Activated CD4-positive, alpha-beta T cell treated with anti-CD3 and anti-CD28 coated beads, Interleukin-2, amount 10 ng/mL, durations not matched to agents 7 days and 5 days (primary cell): Measurements from ENCODE around the gene RIN2. TPM values are rescaled to one million over a fixed set of nuclear protein-coding genes. Genes with fewer than 3 reads are reported as not detected.

Experiments used
- CTCF ChIA-PET: fragments of 350-600 bp; sonication (Branson Sonifier 250); formaldehyde crosslinking; loops from one replicate; lab custom pipeline; 2021; ENCODE audit warnings: antibody characterized with exemption; lab: Charles Lee
- POLR2A ChIA-PET: fragments of 350-600 bp; sonication (Branson Sonifier 250); formaldehyde crosslinking; loops from one replicate; lab custom pipeline; 2021; ENCODE audit warnings: antibody characterized with exemption; lab: Charles Lee
- DNase-seq: peaks from one replicate; pipeline ENCODE4 v3.0.0-alpha.2; 2020
- H3K27ac Mint-ChIP-seq: one replicate; pipeline ENCODE4 v1.8.0; 2021; ENCODE audit warnings: mild to moderate bottlenecking, moderate library complexity, mixed read lengths
- H3K27me3 Mint-ChIP-seq: one replicate; pipeline ENCODE4 v1.8.0; 2021; ENCODE audit warnings: mixed read lengths
- H3K36me3 Mint-ChIP-seq: one replicate; pipeline ENCODE4 v1.8.0; 2021; ENCODE audit warnings: low read depth, mixed read lengths
- H3K4me1 Mint-ChIP-seq: one replicate; pipeline ENCODE4 v1.8.0; 2021; ENCODE audit warnings: mixed read lengths
- H3K4me3 Mint-ChIP-seq: one replicate; pipeline ENCODE4 v1.8.0; 2021; ENCODE audit warnings: mild to moderate bottlenecking, moderate library complexity, mixed read lengths
- H3K9me3 Mint-ChIP-seq: one replicate; pipeline ENCODE4 v1.8.0; 2021; ENCODE audit warnings: mixed read lengths
- total RNA-seq, 2 experiments: library from RNA; stranded (reverse); gene quantifications; one replicate each; pipeline ENCODE4 v1.2.3, GENCODE V29; 2021

RIN2 gene
- total RNA-seq, 2 experiments from 2014 or later, result not detected

- ChIA-PET CTCF (no interaction called here), POLR2A (no interaction called here)
- Mint-ChIP-seq H3K4me1 (peaks cover 6% of the 10 kb centered on the region), H3K4me3 (no peak overlapping the region), H3K27me3 (peaks cover 56% of the 10 kb centered on the region), H3K36me3 (no peaks in the 10 kb centered on the region), H3K27ac (no peak overlapping the region), H3K9me3 (no peaks in the 10 kb centered on the region)
- DNase-seq, result no peak
Observed at GRCh38 chr20:19758501-19759331, 658 bp downstream of the RIN2 start.

- Mint-ChIP-seq H3K4me3 (no peak overlapping the region), H3K27ac (no peak overlapping the region), H3K9me3 (no peaks in the 10 kb centered on the region), H3K36me3 (no peaks in the 10 kb centered on the region), H3K4me1 (peaks cover 6% of the 10 kb centered on the region), H3K27me3 (peaks cover 56% of the 10 kb centered on the region)
- no peak for DNase-seq
- ChIA-PET CTCF (no interaction called here), POLR2A (no interaction called here)
Observed at GRCh38 chr20:19760371-19760721, 2.3 kb downstream of the RIN2 start.

GRCh38 chr20:19761326-19761725, 3.3 kb downstream of the RIN2 start:
- ChIA-PET CTCF (interaction anchor here (1.3 kb wide), 1 partner anchor 51 kb away, joined by 4 read pairs; no protein-coding TSS in a partner anchor), POLR2A (no interaction called here)
- Mint-ChIP-seq H3K4me3 (no peak overlapping the region), H3K36me3 (no peaks in the 10 kb centered on the region), H3K27ac (no peak overlapping the region), H3K4me1 (peaks cover 6% of the 10 kb centered on the region), H3K9me3 (no peaks in the 10 kb centered on the region), H3K27me3 (peaks cover 50% of the 10 kb centered on the region)
- no peak for DNase-seq

GRCh38 chr20:19761841-19762240, 3.8 kb downstream of the RIN2 start:
- DNase-seq, result no peak
- H3K27me3 Mint-ChIP-seq, result peaks cover 45% of the 10 kb centered on the region
- H3K9me3 Mint-ChIP-seq, result no peaks in the 10 kb centered on the region
- peaks cover 6% of the 10 kb centered on the region for H3K4me1 Mint-ChIP-seq
- POLR2A ChIA-PET, result no interaction called here
- H3K36me3 Mint-ChIP-seq, result no peaks in the 10 kb centered on the region
- no peak overlapping the region for H3K4me3 Mint-ChIP-seq
- CTCF ChIA-PET, result interaction anchor here (1.3 kb wide), 1 partner anchor 50 kb away, joined by 4 read pairs; no protein-coding TSS in a partner anchor
- H3K27ac Mint-ChIP-seq, result no peak overlapping the region

GRCh38 chr20:19764207-19764606, 6.1 kb downstream of the RIN2 start:
- Mint-ChIP-seq H3K4me1 (no peaks in the 10 kb centered on the region), H3K27ac (no peak overlapping the region), H3K9me3 (no peaks in the 10 kb centered on the region), H3K27me3 (peaks cover 31% of the 10 kb centered on the region), H3K36me3 (no peaks in the 10 kb centered on the region), H3K4me3 (no peak overlapping the region)
- ChIA-PET CTCF (no interaction called here), POLR2A (interaction anchor here (0.8 kb wide), 1 partner anchor 12 kb away, joined by 4 read pairs; no protein-coding TSS in a partner anchor)
- DNase-seq, result no peak

GRCh38 chr20:19765266-19765665, 7.2 kb downstream of the RIN2 start:
- POLR2A ChIA-PET, result no interaction called here
- Mint-ChIP-seq H3K27me3 (peaks cover 22% of the 10 kb centered on the region), H3K9me3 (no peaks in the 10 kb centered on the region), H3K4me1 (no peaks in the 10 kb centered on the region), H3K4me3 (no peak overlapping the region), H3K36me3 (no peaks in the 10 kb centered on the region), H3K27ac (no peak overlapping the region)
- no peak for DNase-seq
- CTCF ChIA-PET, result interaction anchor here (0.6 kb wide), 1 partner anchor 753 kb away, joined by 3 read pairs; no protein-coding TSS in a partner anchor

- ChIA-PET POLR2A (no interaction called here), CTCF (interaction anchor here (0.6 kb wide), 1 partner anchor 753 kb away, joined by 3 read pairs; no protein-coding TSS in a partner anchor)
- H3K27me3 Mint-ChIP-seq, result peaks cover 16% of the 10 kb centered on the region
- H3K36me3 Mint-ChIP-seq, result no peaks in the 10 kb centered on the region
- H3K4me3 Mint-ChIP-seq, result no peak overlapping the region
- H3K4me1 Mint-ChIP-seq, result no peaks in the 10 kb centered on the region
- no peaks in the 10 kb centered on the region for H3K9me3 Mint-ChIP-seq
- H3K27ac Mint-ChIP-seq, result no peak overlapping the region
- no peak for DNase-seq
Observed at GRCh38 chr20:19765913-19766312, 7.9 kb downstream of the RIN2 start.

- CTCF ChIA-PET, result no interaction called here
- Mint-ChIP-seq H3K4me3 (no peak overlapping the region), H3K27ac (no peak overlapping the region)
Observed at GRCh38 chr20:19767070-19767469, 9.0 kb downstream of the RIN2 start.

GRCh38 chr20:19768325-19768842, 10.3 kb downstream of the RIN2 start:
- CTCF ChIA-PET, result no interaction called here
- H3K4me1 Mint-ChIP-seq, result no peaks in the 10 kb centered on the region

More at GRCh38 chr20:19767070-19767469, 9.0 kb downstream of the RIN2 start:
- POLR2A ChIA-PET, result no interaction called here
- Mint-ChIP-seq H3K9me3 (no peaks in the 10 kb centered on the region), H3K27me3 (peaks cover 8% of the 10 kb centered on the region), H3K4me1 (no peaks in the 10 kb centered on the region), H3K36me3 (no peaks in the 10 kb centered on the region)
- no peak for DNase-seq

GRCh38 chr20:19769507-19769906, 11.4 kb downstream of the RIN2 start:
- CTCF ChIA-PET, result no interaction called here
- H3K36me3 Mint-ChIP-seq, result no peaks in the 10 kb centered on the region
- H3K27ac Mint-ChIP-seq, result no peak overlapping the region
- POLR2A ChIA-PET, result no interaction called here
- DNase-seq, result no peak
- no peaks in the 10 kb centered on the region for H3K4me1 Mint-ChIP-seq
- H3K27me3 Mint-ChIP-seq, result peaks cover 2% of the 10 kb centered on the region
- H3K4me3 Mint-ChIP-seq, result no peak overlapping the region
- H3K9me3 Mint-ChIP-seq, result no peaks in the 10 kb centered on the region

More at GRCh38 chr20:19768325-19768842, 10.3 kb downstream of the RIN2 start:
- Mint-ChIP-seq H3K36me3 (no peaks in the 10 kb centered on the region), H3K4me3 (no peak overlapping the region), H3K27me3 (peaks cover 3% of the 10 kb centered on the region), H3K27ac (no peak overlapping the region), H3K9me3 (no peaks in the 10 kb centered on the region)
- POLR2A ChIA-PET, result no interaction called here
- DNase-seq, result no peak

GRCh38 chr20:19770375-19770774, 12.3 kb downstream of the RIN2 start:
- Mint-ChIP-seq H3K27me3 (peaks cover 2% of the 10 kb centered on the region), H3K4me3 (no peak overlapping the region), H3K36me3 (no peaks in the 10 kb centered on the region), H3K4me1 (no peaks in the 10 kb centered on the region), H3K27ac (no peak overlapping the region), H3K9me3 (no peaks in the 10 kb centered on the region)
- ChIA-PET CTCF (no interaction called here), POLR2A (no interaction called here)
- DNase-seq, result no peak

GRCh38 chr20:19771031-19771430, 13.0 kb downstream of the RIN2 start:
- Mint-ChIP-seq H3K4me3 (no peak overlapping the region), H3K9me3 (no peaks in the 10 kb centered on the region), H3K27me3 (peaks cover 2% of the 10 kb centered on the region), H3K27ac (no peak overlapping the region), H3K4me1 (no peaks in the 10 kb centered on the region), H3K36me3 (no peaks in the 10 kb centered on the region)
- CTCF ChIA-PET, result no interaction called here
- no peak for DNase-seq
- POLR2A ChIA-PET, result no interaction called here

- ChIA-PET POLR2A (no interaction called here), CTCF (no interaction called here)
- Mint-ChIP-seq H3K9me3 (no peaks in the 10 kb centered on the region), H3K36me3 (no peaks in the 10 kb centered on the region), H3K27ac (no peak overlapping the region), H3K4me1 (no peaks in the 10 kb centered on the region), H3K4me3 (no peak overlapping the region), H3K27me3 (no peaks in the 10 kb centered on the region)
- no peak for DNase-seq
Observed at GRCh38 chr20:19773471-19773870, 15.4 kb downstream of the RIN2 start.
